ENCODE results near the gene LSM4. TPM values are rescaled to one million over a fixed set of nuclear protein-coding genes. Genes with fewer than 3 reads are reported as not detected.
A peak's percentile ranks its signal among the peaks of the same experiment; 100 is the strongest.

LSM4 gene
- total and polyA plus RNA-seq, 2 of the 13 experiments (the other 11 are each of a cell fraction or from before 2014, with no cell fraction given) = 65.8 to 166 TPM

- no peak for TF ChIP-seq BCL3 (CRISPR knock-in tag; IDR thresholded peaks at IDR 0.05)
- TF ChIP-seq SIX1 (CRISPR knock-in tag; IDR thresholded peaks at IDR 0.05; ENCODE audit: borderline replicate concordance) = no peak
- no peak for TF ChIP-seq FIP1L1 (IDR thresholded peaks at IDR 0.05; ENCODE audit: borderline replicate concordance, insufficient read depth, low read depth, low read length)
- TF ChIP-seq TBX3 (IDR thresholded peaks at IDR 0.05; ENCODE audit: borderline replicate concordance) = no peak
- TF ChIP-seq JARID2 (CRISPR knock-in tag; IDR thresholded peaks at IDR 0.05; ENCODE audit: insufficient replicate concordance) = no peak
- no peak for TF ChIP-seq ZFAT (CRISPR knock-in tag; conservative IDR thresholded peaks at IDR 0.05)
- TF ChIP-seq E2F1 (CRISPR knock-in tag; IDR thresholded peaks at IDR 0.05) = no peak
- TF ChIP-seq ZNF644 (CRISPR knock-in tag; IDR thresholded peaks at IDR 0.05; ENCODE audit: low read depth) = no peak
- TF ChIP-seq RARA (CRISPR knock-in tag; IDR thresholded peaks at IDR 0.05) = no peak
- 0 out of 2 replicates have a peak, but pooled peaks have one; percentile 51 for TF ChIP-seq ZNF280D (CRISPR knock-in tag; IDR thresholded peaks at IDR 0.05)
- no peak for TF ChIP-seq EEA1 (CRISPR knock-in tag; IDR thresholded peaks at IDR 0.05; ENCODE audit: borderline replicate concordance)
- TF ChIP-seq NFKBIZ (CRISPR knock-in tag; IDR thresholded peaks at IDR 0.05) = peak; percentile 62; the same call in 1 of the 2 replicates
- TF ChIP-seq ZNF841 (CRISPR knock-in tag; IDR thresholded peaks at IDR 0.05; ENCODE audit: borderline replicate concordance) = no peak
- TF ChIP-seq ZNF18 (CRISPR knock-in tag; IDR thresholded peaks at IDR 0.05; ENCODE audit: insufficient replicate concordance) = no peak
- peak; percentile 50 for TF ChIP-seq ZFY (CRISPR knock-in tag; IDR thresholded peaks at IDR 0.05)
- no peak for TF ChIP-seq GMEB2 (CRISPR knock-in tag; IDR thresholded peaks at IDR 0.05; ENCODE audit: low read depth)
- TF ChIP-seq ZNF224 (CRISPR knock-in tag; IDR thresholded peaks at IDR 0.05) = no peak
- no peak; the same call in 1 of the 2 replicates for TF ChIP-seq ZSCAN25 (CRISPR knock-in tag; IDR thresholded peaks at IDR 0.05)
Measured at GRCh38 chr19:18280247-18281081, 42.4 kb downstream of the LSM4 start (continued).
